ENCODE data around the gene RGS2.

Gene RGS2

DNA sequence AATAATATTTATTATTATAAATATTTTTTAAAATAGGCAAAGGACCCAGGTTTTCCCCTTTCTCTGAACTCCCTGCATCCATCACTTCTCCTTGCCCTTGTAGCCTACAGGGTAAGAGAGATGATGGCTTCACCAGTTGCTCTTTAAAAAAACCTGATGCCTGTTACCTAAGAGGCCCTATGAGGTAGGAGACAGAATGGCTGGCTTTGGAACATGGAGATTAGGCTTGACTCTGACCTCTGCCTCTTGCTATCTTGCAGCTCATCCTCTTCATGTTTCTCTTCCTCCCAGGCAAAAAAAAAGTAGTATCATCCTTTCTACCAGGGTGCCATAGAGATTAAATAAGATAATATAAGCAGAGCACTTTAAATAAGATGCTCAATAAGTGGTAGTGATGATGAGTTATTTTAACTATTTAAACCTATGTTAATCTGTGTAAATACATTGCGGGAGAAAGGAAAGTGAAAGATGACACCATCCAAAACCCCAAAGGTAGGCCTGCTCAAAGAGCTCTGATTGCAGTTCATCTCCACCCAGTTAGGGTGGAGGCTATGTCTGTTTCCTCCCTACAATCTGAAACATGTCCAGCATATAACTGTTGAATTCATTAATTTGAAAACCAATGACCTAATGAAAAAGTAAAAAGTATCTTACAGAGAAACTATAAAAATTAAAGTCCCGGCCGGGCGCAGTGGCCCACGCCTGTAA lies 51.8 kb downstream of the RGS2 start:
- Histone ChIP-seq H3K4me3 (ENCODE audit: low read length) (no peak overlapping the region), H3K27ac (ENCODE audit: low read depth, low read length) (no peak overlapping the region), H3K36me3 (ENCODE audit: insufficient read depth, low read length) (no peaks in the 10 kb centered on the region), H3K27me3 (ENCODE audit: insufficient read depth, low read length) (no peaks in the 10 kb centered on the region), H3K9ac (ENCODE audit: low read depth, low read length) (no peak overlapping the region), H3K9me3 (ENCODE audit: insufficient read depth, low read depth, low read length) (no peaks in the 10 kb centered on the region), H3K4me1 (ENCODE audit: insufficient read depth, low read length) (no peaks in the 10 kb centered on the region)
- WGBS = 95% methylated on average over 4 of the region's 5 CpGs

GRCh38 chr1:192861860-192862259 lies 53.0 kb downstream of the RGS2 start:
- Histone ChIP-seq H3K4me3 (ENCODE audit: low read length) (no peak overlapping the region), H3K27ac (ENCODE audit: low read depth, low read length) (no peak overlapping the region), H3K27me3 (ENCODE audit: insufficient read depth, low read length) (no peaks in the 10 kb centered on the region), H3K4me1 (ENCODE audit: insufficient read depth, low read length) (no peaks in the 10 kb centered on the region), H3K36me3 (ENCODE audit: insufficient read depth, low read length) (no peaks in the 10 kb centered on the region), H3K9me3 (ENCODE audit: insufficient read depth, low read depth, low read length) (no peaks in the 10 kb centered on the region), H3K9ac (ENCODE audit: low read depth, low read length) (no peak overlapping the region)
- 92% methylated on average over 4 of the region's 4 CpGs for WGBS

Data from HUES64 (cell line).